Spleen (tissue), 11 donors: ENCODE data around the gene GCM1. TPM values are rescaled to one million over a fixed set of nuclear protein-coding genes. Genes with fewer than 3 reads are reported as not detected.

Source experiments
- DNase-seq: peaks from one replicate; pipeline ENCODE4 v3.0.0-alpha.2; 2020
- H3K27ac ChIP-seq, 8 donors: fragments of 200-600 bp; sonication (generic) in 7 of 8; 1 replicate in 4 of 8; 2 replicates in 4 of 8; pipeline versions ENCODE4 v1.5.0 to v1.8.0; 2016 to 2021; ENCODE audit warnings: inconsistent platforms in 4 of 8, mild to moderate bottlenecking in 4 of 8, moderate library complexity in 1 of 8
- H3K27me3 ChIP-seq, 7 donors: fragments of 200-600 bp; sonication (generic) in 6 of 7; replicated peaks in 1 of 7; 1 replicate in 4 of 7; 2 replicates in 3 of 7; pipeline versions ENCODE4 v1.5.0 to v1.8.0; 2016 to 2021; ENCODE audit warnings: inconsistent platforms in 3 of 7, mild to moderate bottlenecking in 1 of 7
- H3K36me3 ChIP-seq, 6 donors: fragments of 200-600 bp; sonication (generic) in 5 of 6; 1 replicate in 4 of 6; 2 replicates in 2 of 6; pipeline versions ENCODE4 v1.5.0 to v1.8.0; 2016 to 2021; ENCODE audit warnings: inconsistent platforms in 2 of 6
- H3K4me1 ChIP-seq, 6 donors: fragments of 200-600 bp; sonication (generic) in 5 of 6; 1 replicate in 3 of 6; 2 replicates in 3 of 6; pipeline versions ENCODE4 v1.5.0 to v1.8.0; 2016 to 2021; ENCODE audit warnings: inconsistent platforms in 3 of 6
- H3K4me3 ChIP-seq, 8 donors: fragments of 200-600 bp; sonication (generic) in 7 of 8; 1 replicate in 4 of 8; 2 replicates in 4 of 8; pipeline versions ENCODE4 v1.5.0 to v1.8.0; 2016 to 2021; ENCODE audit warnings: inconsistent platforms in 4 of 8, mild to moderate bottlenecking in 4 of 8, moderate library complexity in 2 of 8
- H3K9me3 ChIP-seq, 8 donors: fragments of 200-600 bp; sonication (generic) in 7 of 8; 1 replicate in 4 of 8; 2 replicates in 4 of 8; pipeline versions ENCODE4 v1.5.0 to v1.8.0; 2016 to 2021; ENCODE audit warnings: inconsistent platforms in 4 of 8
- CTCF ChIP-seq, 11 experiments: fragments of 200-600 bp in 7 of 11; fragments of 450-650 bp in 4 of 11; sonication (generic) in 4 of 11; IDR thresholded peaks in 8 of 11; conservative IDR thresholded peaks in 3 of 11; 1 replicate in 7 of 11; 2 replicates in 4 of 11; pipeline versions ENCODE4 v1.4.0 to v1.8.0; 2016 to 2021; ENCODE audit warnings: antibody characterized with exemption in 11 of 11, inconsistent platforms in 4 of 11, mild to moderate bottlenecking in 1 of 11
- POLR2A ChIP-seq, 3 donors: fragments of 450-650 bp; IDR thresholded peaks; one replicate each; pipeline ENCODE4 v1.5.1; 2017; ENCODE audit warnings: antibody characterized with exemption in 3 of 3, mild to moderate bottlenecking in 1 of 3
- POLR2AphosphoS5 ChIP-seq, 3 donors: sonication (generic); formaldehyde crosslinking; IDR thresholded peaks; one replicate each; pipeline ENCODE4 v1.5.1; 2017; ENCODE audit warnings: antibody characterized with exemption in 3 of 3
- WGBS, 5 donors: extraction: QIAGEN DNeasy Blood & Tissue Kit in 3 of 5; methylation state at CpG; one replicate each; pipeline versions ENCODE4 v1.1.5 to v1.1.7; 2013 to 2018; 5-methylcytosine and 5-hydroxymethylcytosine counted together
- intact Hi-C: fragments of 100-400 bp; cut with DNase I; formaldehyde crosslinking; loops from one replicate; pipeline ENCODE4 v1.15.0; 2023; ENCODE audit warnings: low total_unique reads
- polyA plus RNA-seq, 3 donors: library from polyadenylated mRNA; stranded (reverse); fragments of 200-250 nt; gene quantifications; one replicate each; pipeline ENCODE4 v1.2.1, GENCODE V29; 2013
- total RNA-seq, 7 donors: library from RNA; depleted of rRNA in 3 of 7; stranded (reverse); fragments of >200 nt in 3 of 7; fragmentation: NEBNext Ultra II Directional in 4 of 7; extraction: Animal tissue kit (Norgen Biotek cat#: 25700) in 4 of 7; gene quantifications; one replicate each; pipeline versions ENCODE4 v1.1.0 to v1.2.1, GENCODE V29; 2016 to 2021
- donor health status: healthy with polysubstance abuse.
- donor health status: DM: no; HTN: no; CAD: no; lungs with moderate emphysema.
- donor health status: DM: no; HTN: no; CAD: no.
- donor health status: Bipolar disorder and iron deficiency.
- donor health status: healthy.
- donor health status: DM: no; HTN: no; CAD: no.
- donor health status: DM: yes; HTN: yes; CAD: no.

Gene GCM1
- total and polyA plus RNA-seq, 10 donors, result 0.05 to 1.9 (median 0.22) TPM; not detected in 1

DNA sequence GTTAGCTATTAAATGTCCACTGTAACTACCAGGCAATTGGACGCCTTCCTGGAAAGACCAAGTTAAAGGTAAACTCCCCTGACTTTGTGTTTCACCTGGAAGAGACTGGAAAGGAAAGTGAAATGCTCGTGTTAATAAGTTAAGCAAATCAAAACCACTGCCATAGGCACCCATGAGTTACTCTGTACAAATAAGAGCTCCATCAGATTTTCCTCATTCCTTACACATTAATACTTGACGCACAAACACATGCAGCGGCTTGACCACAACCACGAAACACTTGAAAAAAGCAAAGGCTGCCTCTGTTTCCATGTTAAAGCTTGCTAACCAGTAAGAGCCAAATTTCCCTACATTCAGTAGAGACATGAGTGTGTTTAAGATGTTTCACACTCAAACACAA is 19.8 kb downstream of the GCM1 start:
- WGBS, 5 donors, result 76 to 92% (median 84%) methylated on average over 5 of the region's 5 CpGs
- H3K27me3 ChIP-seq, result peaks cover 0 to 6% (median 0%) of the 10 kb centered on the region in 7 donors
- TF ChIP-seq POLR2AphosphoS5 (IDR thresholded peaks at IDR 0.05) (no peak), CTCF (IDR thresholded peaks at IDR 0.05 in 8 of 11, conservative IDR thresholded peaks at IDR 0.05 in 3 of 11) (no peak), POLR2A (IDR thresholded peaks at IDR 0.05) (no peak)
- H3K4me3 ChIP-seq, result no peak overlapping the region
- no peak overlapping the region for H3K27ac ChIP-seq
- no peaks in the 10 kb centered on the region for H3K9me3 ChIP-seq
- H3K36me3 ChIP-seq, result no peaks in the 10 kb centered on the region
- H3K4me1 ChIP-seq, result no peaks in the 10 kb centered on the region
- no peak for DNase-seq
- intact Hi-C loops, result no loop called here

- TF ChIP-seq POLR2A (IDR thresholded peaks at IDR 0.05), result no peak
- no peak for TF ChIP-seq POLR2AphosphoS5 (IDR thresholded peaks at IDR 0.05)
- no peak for TF ChIP-seq CTCF (IDR thresholded peaks at IDR 0.05 in 8 of 11, conservative IDR thresholded peaks at IDR 0.05 in 3 of 11)
- WGBS, 5 donors, result 81 to 93% (median 85%) methylated on average over 4 of the region's 4 CpGs
These were observed 23.4 kb downstream of the GCM1 start for GRCh38 chr6:53125276-53125675.

DNA sequence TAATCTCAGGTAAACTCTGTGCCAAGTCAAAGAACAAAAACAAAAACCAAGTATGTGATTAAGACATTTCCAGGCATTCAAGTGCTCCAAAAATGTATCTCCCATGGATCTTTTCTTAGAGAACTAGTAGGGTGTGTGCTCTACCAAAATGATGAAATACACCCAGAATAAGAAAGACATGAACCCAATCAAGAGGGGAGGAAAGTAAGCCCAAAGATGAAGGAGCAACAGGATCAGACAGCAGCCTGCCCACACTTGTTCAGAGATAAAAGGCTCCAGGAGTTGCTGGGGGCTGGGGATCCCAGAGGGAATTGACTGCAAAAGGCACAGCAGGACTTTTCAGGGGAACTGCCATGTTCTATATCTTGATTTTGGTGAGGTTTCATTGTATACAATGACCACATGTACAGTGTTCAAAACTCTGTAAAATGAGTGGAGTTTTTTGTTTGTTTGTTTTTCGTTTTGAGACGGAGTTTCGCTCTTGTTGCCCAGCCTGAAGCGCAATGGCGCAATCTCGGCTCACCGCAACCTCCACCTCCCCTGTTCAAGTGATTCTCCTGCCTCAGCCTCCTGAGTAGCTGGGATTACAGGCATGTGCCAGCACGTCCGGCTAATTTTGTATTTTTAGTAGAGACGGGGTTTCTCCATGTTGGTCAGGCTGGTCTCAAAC is 24.4 kb downstream of the GCM1 start:
- Histone ChIP-seq H3K4me3 (no peak overlapping the region), H3K27ac (no peak overlapping the region), H3K4me1 (no peaks in the 10 kb centered on the region), H3K27me3 (peaks cover 0 to 6% (median 0%) of the 10 kb centered on the region in 7 donors), H3K36me3 (no peaks in the 10 kb centered on the region), H3K9me3 (no peaks in the 10 kb centered on the region)
- intact Hi-C loops, result no loop called here
- no peak for TF ChIP-seq POLR2A (IDR thresholded peaks at IDR 0.05)
- TF ChIP-seq POLR2AphosphoS5 (IDR thresholded peaks at IDR 0.05), result no peak
- TF ChIP-seq CTCF (IDR thresholded peaks at IDR 0.05 in 8 of 11, conservative IDR thresholded peaks at IDR 0.05 in 3 of 11), result no peak
- WGBS, 5 donors, result 93 to 97% (median 95%) methylated on average over 10 of the region's 10 CpGs
- no peak for DNase-seq

More at GRCh38 chr6:53125276-53125675, 23.4 kb downstream of the GCM1 start:
- Histone ChIP-seq H3K36me3 (no peaks in the 10 kb centered on the region), H3K9me3 (no peaks in the 10 kb centered on the region), H3K4me3 (no peak overlapping the region), H3K27me3 (peaks cover 0 to 6% (median 0%) of the 10 kb centered on the region in 7 donors), H3K27ac (no peak overlapping the region), H3K4me1 (no peaks in the 10 kb centered on the region)
- no peak for DNase-seq
- intact Hi-C loops, result no loop called here

DNA sequence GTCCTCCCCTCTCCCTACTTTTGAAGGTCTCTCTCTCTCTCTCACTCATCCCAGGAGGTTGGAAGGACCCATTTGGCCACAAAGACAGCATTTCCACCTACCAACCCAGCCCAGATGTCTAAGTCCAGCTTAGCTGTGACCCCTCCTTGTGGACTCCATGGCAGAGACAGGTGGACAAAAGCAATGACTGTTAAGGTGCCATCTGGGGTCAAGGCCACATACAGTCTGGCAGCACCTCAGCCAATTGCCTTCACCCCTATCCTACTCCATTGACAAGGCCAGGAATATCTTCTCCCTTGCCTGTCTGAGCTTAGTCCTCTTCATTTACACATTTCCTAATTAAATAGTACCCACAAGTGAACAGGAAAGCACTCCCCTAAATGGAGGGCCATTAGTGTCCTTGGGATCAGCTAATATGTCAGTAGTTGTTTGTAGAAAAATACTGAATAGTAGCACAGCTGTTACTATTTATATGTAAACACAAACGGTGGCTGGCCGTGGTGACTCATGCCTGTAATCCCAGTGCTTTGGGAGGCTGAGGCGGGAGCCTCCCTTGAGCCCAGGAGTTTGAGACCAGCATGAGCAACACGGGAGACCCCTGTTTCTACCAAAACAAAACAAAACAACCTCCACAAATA is 28.8 kb downstream of the GCM1 start:
- 56 to 77% (median 67%) methylated on average over 4 of the region's 4 CpGs for WGBS, 5 donors
- TF ChIP-seq POLR2AphosphoS5 (IDR thresholded peaks at IDR 0.05), result no peak
- TF ChIP-seq CTCF (IDR thresholded peaks at IDR 0.05 in 8 of 11, conservative IDR thresholded peaks at IDR 0.05 in 3 of 11), result no peak
- no peak for TF ChIP-seq POLR2A (IDR thresholded peaks at IDR 0.05)
- Histone ChIP-seq H3K27me3 (no peaks in the 10 kb centered on the region), H3K36me3 (no peaks in the 10 kb centered on the region), H3K4me1 (no peaks in the 10 kb centered on the region), H3K4me3 (no peak overlapping the region), H3K27ac (no peak overlapping the region), H3K9me3 (peaks cover 0 to 7% (median 0%) of the 10 kb centered on the region in 8 donors)
- no peak for DNase-seq
- intact Hi-C loops, result no loop called here
